A673 (cell line): ENCODE results near the gene ERAP2.

Source experiments
- EZH2 ChIP-seq: fragments of 200-600 bp; sonication (generic); IDR thresholded peaks from 2 replicates; pipeline ENCODE4 v1.6.1; 2017; ENCODE audit warnings: borderline replicate concordance, low read depth, mild to moderate bottlenecking, mixed read lengths, antibody characterized with exemption, low read length; ENCODE audit not compliant: poor library complexity, severe bottlenecking
- TF ChIP-seq, protein P1 (sequence below): fragments of 300-800, 200-600 bp; sonication (generic); conservative IDR thresholded peaks from 2 replicates; pipeline ENCODE4 v1.5.1; 2017; ENCODE audit warnings: low read depth, mild to moderate bottlenecking, antibody characterized with exemption, low read length, moderate library complexity, mixed read lengths

DNA sequence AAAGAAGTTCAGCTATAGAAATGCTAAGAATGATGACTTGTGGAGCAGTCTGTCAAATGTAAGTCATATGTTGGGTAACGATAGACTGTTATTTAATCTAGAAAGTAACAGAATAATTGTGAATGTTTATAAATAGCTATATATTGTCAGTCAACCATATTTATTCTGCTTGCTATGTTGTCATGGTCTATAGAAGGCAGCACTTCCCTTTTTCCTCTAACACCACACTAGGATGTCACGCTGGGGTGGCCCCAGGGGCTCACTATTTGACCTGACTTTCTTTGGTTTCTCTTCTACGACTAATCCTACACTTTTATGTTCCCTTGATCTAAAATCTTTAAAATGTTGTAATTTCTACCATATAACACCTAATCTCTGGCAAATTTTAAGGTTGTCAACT, 20.5 kb downstream of the ERAP2 start:
- TF ChIP-seq, protein P1, sequence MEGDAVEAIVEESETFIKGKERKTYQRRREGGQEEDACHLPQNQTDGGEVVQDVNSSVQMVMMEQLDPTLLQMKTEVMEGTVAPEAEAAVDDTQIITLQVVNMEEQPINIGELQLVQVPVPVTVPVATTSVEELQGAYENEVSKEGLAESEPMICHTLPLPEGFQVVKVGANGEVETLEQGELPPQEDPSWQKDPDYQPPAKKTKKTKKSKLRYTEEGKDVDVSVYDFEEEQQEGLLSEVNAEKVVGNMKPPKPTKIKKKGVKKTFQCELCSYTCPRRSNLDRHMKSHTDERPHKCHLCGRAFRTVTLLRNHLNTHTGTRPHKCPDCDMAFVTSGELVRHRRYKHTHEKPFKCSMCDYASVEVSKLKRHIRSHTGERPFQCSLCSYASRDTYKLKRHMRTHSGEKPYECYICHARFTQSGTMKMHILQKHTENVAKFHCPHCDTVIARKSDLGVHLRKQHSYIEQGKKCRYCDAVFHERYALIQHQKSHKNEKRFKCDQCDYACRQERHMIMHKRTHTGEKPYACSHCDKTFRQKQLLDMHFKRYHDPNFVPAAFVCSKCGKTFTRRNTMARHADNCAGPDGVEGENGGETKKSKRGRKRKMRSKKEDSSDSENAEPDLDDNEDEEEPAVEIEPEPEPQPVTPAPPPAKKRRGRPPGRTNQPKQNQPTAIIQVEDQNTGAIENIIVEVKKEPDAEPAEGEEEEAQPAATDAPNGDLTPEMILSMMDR = no peak
- no peak for TF ChIP-seq EZH2
